Transverse colon (tissue), 4 donors: ENCODE results near the gene FAM117B. TPM values are rescaled to one million over a fixed set of nuclear protein-coding genes. Genes with fewer than 3 reads are reported as not detected.

ENCODE experiments used
- DNase-seq: peaks from one replicate; pipeline ENCODE4 v3.0.0-alpha.2; 2019
- H3K27ac ChIP-seq, 4 donors: fragments of 200-600 bp; sonication (generic); 2 replicates each; pipeline ENCODE4 v1.5.1; 2016 to 2018; ENCODE audit warnings: inconsistent platforms in 4 of 4
- H3K27me3 ChIP-seq: fragments of 200-600 bp; sonication (generic); 2 replicates; pipeline ENCODE4 v1.5.1; 2017; ENCODE audit warnings: inconsistent platforms
- H3K36me3 ChIP-seq, 4 donors: fragments of 200-600 bp; sonication (generic); 2 replicates each; pipeline ENCODE4 v1.5.1; 2017 to 2019; ENCODE audit warnings: inconsistent platforms in 4 of 4
- H3K4me1 ChIP-seq, 4 donors: fragments of 200-600 bp; sonication (generic); 2 replicates each; pipeline ENCODE4 v1.5.1; 2017 to 2020; ENCODE audit warnings: inconsistent platforms in 4 of 4
- H3K4me3 ChIP-seq, 4 donors: fragments of 200-600 bp; sonication (generic); 1 replicate in 1 of 4; 2 replicates in 3 of 4; pipeline versions ENCODE4 v1.5.1 to v1.6.1; 2017 to 2019; ENCODE audit warnings: inconsistent platforms in 4 of 4
- H3K9me3 ChIP-seq, 2 donors: fragments of 200-600 bp; sonication (generic); 2 replicates each; pipeline ENCODE4 v1.5.1; 2017 to 2019; ENCODE audit warnings: inconsistent platforms in 2 of 2
- EP300 ChIP-seq: sonication (generic); formaldehyde crosslinking; IDR thresholded peaks from one replicate; pipeline ENCODE4 v1.6.1; 2017; ENCODE audit warnings: antibody characterized with exemption, low read depth
- POLR2A ChIP-seq: fragments of 450-650 bp; IDR thresholded peaks from one replicate; pipeline ENCODE4 v1.6.1; 2016; ENCODE audit warnings: antibody characterized with exemption, mild to moderate bottlenecking, moderate library complexity
- POLR2AphosphoS5 ChIP-seq, 3 donors: sonication (generic); formaldehyde crosslinking; IDR thresholded peaks; one replicate each; pipeline ENCODE4 v1.6.1; 2016; ENCODE audit warnings: antibody characterized with exemption in 3 of 3
- WGBS, 2 donors: methylation state at CpG; one replicate each; pipeline ENCODE4 v1.1.5; 2018; ENCODE audit warnings: low coverage in 1 of 2; 5-methylcytosine and 5-hydroxymethylcytosine counted together
- in situ Hi-C, 4 donors: fragments of 200-750 bp; cut with MboI; loops; one replicate each; pipeline versions ENCODE4 v1.15.0 to v1.15.1; 2017; ENCODE audit warnings: low sequenced_read_pairs in 3 of 4, low pct_ligation_motif_present in 1 of 4, low pct_unique_long_range_greater_than_20kb in 1 of 4
- intact Hi-C: fragments of 100-400 bp; cut with DNase I; formaldehyde crosslinking; loops from one replicate; pipeline ENCODE4 v1.15.1; 2023; ENCODE audit warnings: low total_unique reads
- small RNA-seq, 4 donors: library from RNA; depleted of rRNA; stranded (forward); fragments of <200 nt; gene quantifications; one replicate each; pipeline ENCODE3, GENCODE V24; 2016
- total RNA-seq, 4 donors: library from RNA; depleted of rRNA; stranded (reverse); fragments of >200 nt; gene quantifications; one replicate each; pipeline ENCODE4 v1.1.0, GENCODE V29; 2016
- TF ChIP-seq, protein P1 (sequence below), 5 experiments: fragments of 200-600 bp in 3 of 5; fragments of 450-650 bp in 2 of 5; sonication (generic) in 3 of 5; IDR thresholded peaks; 1 replicate in 2 of 5; 2 replicates in 3 of 5; pipeline ENCODE4 v1.5.1; 2016 to 2017; ENCODE audit warnings: antibody characterized with exemption in 5 of 5, inconsistent platforms in 3 of 5, mild to moderate bottlenecking in 2 of 5, moderate library complexity in 1 of 5

The FAM117B gene
- total RNA-seq, 4 donors from 2014 or later, result 11.1 to 21.3 (median 18.1) TPM

DNA sequence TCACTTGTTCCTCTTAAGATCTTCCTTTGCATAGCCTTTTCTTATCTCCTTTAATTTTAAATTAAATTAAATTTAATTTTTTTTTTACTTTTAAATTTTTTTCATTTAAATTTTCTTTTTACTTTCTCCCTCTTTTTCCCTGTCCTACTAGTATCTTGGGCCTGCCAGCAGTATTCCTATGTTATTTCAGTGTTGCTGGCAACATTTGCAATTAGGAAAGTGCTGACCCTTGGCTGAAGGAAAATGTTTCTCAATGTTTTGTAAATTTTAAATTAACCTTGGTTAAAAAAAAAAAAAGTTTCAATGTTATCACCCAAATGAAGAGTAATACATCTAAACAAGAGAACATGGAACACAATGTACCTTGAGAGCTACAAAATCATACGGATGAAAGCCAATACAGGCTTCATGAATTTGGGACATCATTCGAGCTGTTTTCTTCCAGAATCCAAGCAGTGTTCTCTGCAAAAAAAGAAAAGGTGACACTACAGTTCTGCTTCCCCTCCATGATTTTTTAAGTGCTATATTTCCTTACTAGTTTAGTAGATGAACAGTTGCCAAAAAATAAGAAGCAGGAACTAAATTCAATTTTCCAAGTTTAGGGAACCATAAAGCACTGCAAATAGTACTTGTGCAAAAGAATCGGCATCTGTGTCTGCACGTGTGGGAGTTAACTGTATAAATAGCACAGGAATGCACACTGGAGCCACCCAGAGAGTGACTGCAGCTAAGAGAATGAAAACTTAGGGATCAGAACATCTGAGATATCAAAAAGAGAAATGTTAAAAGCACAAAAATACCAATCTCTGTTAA, 181.0 kb downstream of the FAM117B start:
- Histone ChIP-seq H3K27ac (peak overlapping the region in 3 of 4 donors; percentile 9 to 38 (median 27)), H3K36me3 (no peaks in the 10 kb centered on the region), H3K4me1 (peaks cover 0 to 9% (median 6%) of the 10 kb centered on the region in 4 donors), H3K9me3 (no peaks in the 10 kb centered on the region), H3K4me3 (no peak overlapping the region), H3K27me3 (no peaks in the 10 kb centered on the region)
- intact Hi-C loops, result no loop called here
- in situ Hi-C loops, result no loop called here
- TF ChIP-seq EP300 (no peak), POLR2A (no peak), POLR2AphosphoS5 (IDR thresholded peaks at IDR 0.05) (no peak)
- TF ChIP-seq, protein P1, sequence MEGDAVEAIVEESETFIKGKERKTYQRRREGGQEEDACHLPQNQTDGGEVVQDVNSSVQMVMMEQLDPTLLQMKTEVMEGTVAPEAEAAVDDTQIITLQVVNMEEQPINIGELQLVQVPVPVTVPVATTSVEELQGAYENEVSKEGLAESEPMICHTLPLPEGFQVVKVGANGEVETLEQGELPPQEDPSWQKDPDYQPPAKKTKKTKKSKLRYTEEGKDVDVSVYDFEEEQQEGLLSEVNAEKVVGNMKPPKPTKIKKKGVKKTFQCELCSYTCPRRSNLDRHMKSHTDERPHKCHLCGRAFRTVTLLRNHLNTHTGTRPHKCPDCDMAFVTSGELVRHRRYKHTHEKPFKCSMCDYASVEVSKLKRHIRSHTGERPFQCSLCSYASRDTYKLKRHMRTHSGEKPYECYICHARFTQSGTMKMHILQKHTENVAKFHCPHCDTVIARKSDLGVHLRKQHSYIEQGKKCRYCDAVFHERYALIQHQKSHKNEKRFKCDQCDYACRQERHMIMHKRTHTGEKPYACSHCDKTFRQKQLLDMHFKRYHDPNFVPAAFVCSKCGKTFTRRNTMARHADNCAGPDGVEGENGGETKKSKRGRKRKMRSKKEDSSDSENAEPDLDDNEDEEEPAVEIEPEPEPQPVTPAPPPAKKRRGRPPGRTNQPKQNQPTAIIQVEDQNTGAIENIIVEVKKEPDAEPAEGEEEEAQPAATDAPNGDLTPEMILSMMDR (IDR thresholded peaks at IDR 0.05), result no peak
- WGBS, 2 donors, result 28 to 58% methylated on average over 4 of the region's 4 CpGs
- no peak for DNase-seq

DNA sequence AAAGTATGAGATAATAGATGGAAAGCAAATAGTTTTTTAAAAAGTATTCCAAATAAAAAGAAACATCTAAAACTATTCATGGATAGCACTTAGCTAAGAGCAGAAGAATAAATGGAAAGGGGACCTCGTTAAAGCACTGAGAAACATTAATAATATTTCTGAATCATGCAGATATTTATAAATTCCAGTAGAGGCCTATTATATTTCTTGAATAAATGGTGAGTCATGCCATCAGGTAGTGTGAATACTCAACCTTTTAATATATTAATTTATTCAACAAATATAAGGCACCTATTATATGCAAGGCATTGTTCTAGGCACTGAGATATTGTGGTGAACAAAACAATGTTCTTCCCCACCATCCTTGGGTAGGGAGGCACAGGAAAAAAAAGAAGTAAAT, 183.0 kb downstream of the FAM117B start:
- Histone ChIP-seq H3K9me3 (no peaks in the 10 kb centered on the region), H3K4me1 (peaks cover 0 to 9% (median 6%) of the 10 kb centered on the region in 4 donors), H3K36me3 (no peaks in the 10 kb centered on the region), H3K27me3 (no peaks in the 10 kb centered on the region), H3K4me3 (no peak overlapping the region), H3K27ac (no peak overlapping the region)
- no peak for DNase-seq
- intact Hi-C loops (no loop called here), in situ Hi-C loops (no loop called here)
- 82 to 86% methylated on average over 1 of the region's 1 CpG for WGBS, 2 donors
- TF ChIP-seq POLR2AphosphoS5 (IDR thresholded peaks at IDR 0.05) (no peak), EP300 (no peak), POLR2A (no peak)
- TF ChIP-seq, protein P1 (IDR thresholded peaks at IDR 0.05), result no peak

DNA sequence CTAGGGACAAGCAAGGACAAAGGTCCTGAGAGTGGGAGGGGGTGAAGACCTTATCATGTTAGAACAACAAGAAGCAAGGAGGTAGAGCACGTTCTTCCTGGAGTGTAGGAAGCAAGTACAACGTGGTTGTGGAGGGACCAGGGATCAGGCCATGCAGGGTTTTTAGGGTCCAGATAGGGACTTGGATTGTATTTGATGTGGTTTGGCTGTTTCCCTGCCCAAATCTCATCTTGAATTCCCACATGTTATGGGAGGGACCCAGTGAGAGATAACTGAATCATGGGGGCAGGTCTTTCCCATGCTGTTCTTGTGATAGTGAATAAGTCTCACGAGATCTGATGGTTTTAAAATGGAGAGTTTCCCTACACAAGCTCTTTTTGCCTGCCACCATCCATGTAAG, 183.6 kb downstream of the FAM117B start:
- in situ Hi-C loops, result no loop called here

More for the DNA sequence above, 183.6 kb downstream of the FAM117B start:
- no peaks in the 10 kb centered on the region for H3K27me3 ChIP-seq
- H3K4me1 ChIP-seq, result peaks cover 0 to 9% (median 6%) of the 10 kb centered on the region in 4 donors
- no peak overlapping the region for H3K4me3 ChIP-seq
- WGBS, 2 donors, result 72 to 85% methylated on average over 2 to 3 of the region's 3 CpGs
- DNase-seq, result no peak
- H3K36me3 ChIP-seq, result no peaks in the 10 kb centered on the region
- intact Hi-C loops, result no loop called here
- TF ChIP-seq POLR2A (no peak), POLR2AphosphoS5 (IDR thresholded peaks at IDR 0.05) (no peak), EP300 (no peak)
- TF ChIP-seq, protein P1 (IDR thresholded peaks at IDR 0.05), result no peak
- no peak overlapping the region for H3K27ac ChIP-seq
- no peaks in the 10 kb centered on the region for H3K9me3 ChIP-seq

Small RNA genes lying within 50 kb of the gene (small RNA-seq; reads per million reads assigned to genes)
- 0 reads per million in 4 donors for gene MTND4LP17

Other genes with a start within 250 kb of the FAM117B start
- 10 to 100 TPM in 2 of 4 donors, 1 to 10 TPM in 2; 4.4 to 39.4 (median 20.5) TPM for gene ICA1L, start 236.8 kb downstream of the FAM117B start, total RNA-seq